ENCODE results near the gene FGB. TPM values are rescaled to one million over a fixed set of nuclear protein-coding genes. Genes with fewer than 3 reads are reported as not detected.

The FGB gene
- polyA plus RNA-seq (2013, experiment 1 of 4) = 1.2 TPM
- 0.44 TPM for polyA plus RNA-seq (2013, experiment 2 of 4)
- 1.7 TPM for polyA plus RNA-seq (2013, experiment 3 of 4)
- 1.9 TPM for polyA plus RNA-seq (2013, experiment 4 of 4)

DNA sequence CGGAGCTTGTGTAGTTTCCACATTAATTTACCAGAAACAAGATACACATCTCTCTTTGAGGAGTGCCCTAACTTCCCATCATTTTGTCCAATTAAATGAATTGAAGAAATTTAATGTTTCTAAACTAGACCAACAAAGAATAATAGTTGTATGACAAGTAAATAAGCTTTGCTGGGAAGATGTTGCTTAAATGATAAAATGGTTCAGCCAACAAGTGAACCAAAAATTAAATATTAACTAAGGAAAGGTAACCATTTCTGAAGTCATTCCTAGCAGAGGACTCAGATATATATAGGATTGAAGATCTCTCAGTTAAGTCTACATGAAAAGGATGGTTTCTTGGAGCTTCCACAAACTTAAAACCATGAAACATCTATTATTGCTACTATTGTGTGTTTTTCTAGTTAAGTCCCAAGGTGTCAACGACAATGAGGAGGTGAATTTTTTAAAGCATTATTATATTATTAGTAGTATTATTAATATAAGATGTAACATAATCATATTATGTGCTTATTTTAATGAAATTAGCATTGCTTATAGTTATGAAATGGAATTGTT lies at the start of gene FGB:
Gene FGB, plus strand, starts transcription at position 315 of the 558 bp plus-strand sequence. Its CDS starts 8 bp downstream, at position 323.
- Histone ChIP-seq H3K36me3 (ENCODE audit: control insufficient read depth, insufficient read depth, low read length) (no peaks in the 10 kb centered on the region), H3K27me3 (ENCODE audit: control insufficient read depth, insufficient read depth, low read length, poor library complexity, severe bottlenecking) (no peaks in the 10 kb centered on the region), H3K27ac (ENCODE audit: insufficient read depth, low read depth, low read length, poor library complexity, severe bottlenecking) (no peak within 1 kb of the TSS), H3K4me1 (ENCODE audit: control insufficient read depth, insufficient read depth, low read length) (no peaks in the 10 kb centered on the region), H3K9me3 (ENCODE audit: control insufficient read depth, low read length) (no peaks in the 10 kb centered on the region), H3K4me3 (ENCODE audit: insufficient read depth, low read depth, low read length) (no peak within 1 kb of the TSS)
- WGBS, 2 experiments = 100% methylated on average over 1 of the region's 2 CpGs; no CpG with 5 or more reads in 1 of the 2 experiments

DNA sequence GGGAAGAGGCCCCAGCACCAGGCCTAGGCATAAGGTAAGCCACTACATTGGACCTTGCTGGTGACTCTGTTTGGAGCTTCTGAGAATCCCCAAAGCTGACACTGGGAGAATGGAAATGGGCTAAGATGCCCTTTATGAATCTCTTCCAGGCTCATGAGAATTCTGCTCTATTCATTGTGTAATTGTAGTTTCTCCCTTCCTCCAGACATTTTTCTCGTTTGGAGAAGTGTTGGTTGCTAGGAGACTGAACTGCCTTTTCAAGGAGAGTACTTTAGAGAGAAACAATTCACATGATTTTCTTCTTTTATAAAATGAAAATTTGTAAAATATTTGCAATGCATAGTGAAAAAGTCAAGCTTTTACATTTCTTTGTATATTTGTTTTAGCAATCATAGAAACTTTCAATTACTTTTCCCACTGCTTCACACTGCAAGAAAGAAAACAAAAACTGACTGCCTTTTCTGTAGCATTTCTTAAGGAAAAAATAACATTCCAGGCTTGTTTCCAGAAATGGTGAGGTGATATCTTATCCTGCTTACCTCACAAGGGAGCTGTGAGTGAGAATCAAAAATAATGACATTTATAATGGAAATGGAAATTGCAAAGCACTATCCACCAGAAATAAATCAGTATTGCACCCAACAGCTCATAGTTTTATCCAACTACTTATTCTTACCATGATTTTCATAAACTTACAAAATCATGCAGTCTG lies 46.3 kb upstream of the FGB start:
- Histone ChIP-seq H3K27me3 (ENCODE audit: control insufficient read depth, insufficient read depth, low read length, poor library complexity, severe bottlenecking) (no peaks in the 10 kb centered on the region), H3K4me3 (ENCODE audit: insufficient read depth, low read depth, low read length) (no peak overlapping the region), H3K27ac (ENCODE audit: insufficient read depth, low read depth, low read length, poor library complexity, severe bottlenecking) (no peak overlapping the region), H3K36me3 (ENCODE audit: control insufficient read depth, insufficient read depth, low read length) (no peaks in the 10 kb centered on the region), H3K9me3 (ENCODE audit: control insufficient read depth, low read length) (no peaks in the 10 kb centered on the region), H3K4me1 (ENCODE audit: control insufficient read depth, insufficient read depth, low read length) (peaks cover 19% of the 10 kb centered on the region)
- 50% methylated on average over 1 of the region's 1 CpG; no CpG with 5 or more reads in 1 of the 2 experiments for WGBS, 2 experiments

DNA sequence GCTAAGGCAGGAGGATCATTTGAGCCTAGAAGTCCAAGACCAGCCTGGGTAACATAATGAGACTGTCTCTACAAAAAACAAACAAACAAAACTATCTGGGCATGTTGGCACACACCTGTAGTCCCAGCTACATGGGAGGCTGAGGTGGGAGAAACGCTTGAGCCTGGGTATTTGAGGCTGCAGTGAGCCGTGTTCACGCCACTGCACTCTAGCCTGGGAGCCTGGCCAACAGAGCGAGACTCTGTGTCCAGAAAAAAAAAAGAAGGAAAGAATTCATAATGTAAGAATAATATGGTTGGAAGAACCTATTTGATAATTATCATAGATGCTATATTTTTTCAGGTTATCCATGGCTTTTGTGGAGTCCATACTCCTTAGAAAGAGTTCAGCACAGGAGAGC lies 45.2 kb upstream of the FGB start:
- H3K9me3 ChIP-seq (ENCODE audit: control insufficient read depth, low read length) = no peaks in the 10 kb centered on the region
- WGBS, 2 experiments = 93 to 98% methylated on average over 4 of the region's 4 CpGs
- no peaks in the 10 kb centered on the region for H3K36me3 ChIP-seq (ENCODE audit: control insufficient read depth, insufficient read depth, low read length)
- H3K27me3 ChIP-seq (ENCODE audit: control insufficient read depth, insufficient read depth, low read length, poor library complexity, severe bottlenecking) = no peaks in the 10 kb centered on the region
- H3K27ac ChIP-seq (ENCODE audit: insufficient read depth, low read depth, low read length, poor library complexity, severe bottlenecking) = no peak overlapping the region
- peaks cover 19% of the 10 kb centered on the region for H3K4me1 ChIP-seq (ENCODE audit: control insufficient read depth, insufficient read depth, low read length)
- H3K4me3 ChIP-seq (ENCODE audit: insufficient read depth, low read depth, low read length) = no peak overlapping the region

DNA sequence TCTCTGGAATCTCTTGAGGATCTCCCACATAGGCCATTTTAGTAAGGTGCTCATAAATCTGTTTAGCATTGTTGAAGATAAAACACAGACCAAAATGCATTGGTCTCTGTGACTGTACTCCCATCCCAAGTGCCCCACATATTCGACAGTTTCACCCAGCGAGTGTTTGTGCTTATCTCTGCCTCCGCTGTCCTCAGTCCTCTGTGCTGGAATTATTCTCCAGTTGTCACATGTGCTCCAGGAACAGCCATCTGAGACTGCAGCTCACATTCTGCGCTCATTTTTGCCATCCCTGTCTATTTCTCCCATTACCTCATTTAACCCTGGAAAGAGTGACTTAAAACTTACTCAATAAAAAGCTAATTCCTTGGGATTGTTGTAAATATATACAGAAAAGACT lies 43.6 kb upstream of the FGB start:
- WGBS, 2 experiments = 93 to 94% methylated on average over 4 of the region's 4 CpGs
- H3K27me3 ChIP-seq (ENCODE audit: control insufficient read depth, insufficient read depth, low read length, poor library complexity, severe bottlenecking) = no peaks in the 10 kb centered on the region
- H3K27ac ChIP-seq (ENCODE audit: insufficient read depth, low read depth, low read length, poor library complexity, severe bottlenecking) = no peak overlapping the region
- H3K36me3 ChIP-seq (ENCODE audit: control insufficient read depth, insufficient read depth, low read length) = no peaks in the 10 kb centered on the region
- peaks cover 19% of the 10 kb centered on the region for H3K4me1 ChIP-seq (ENCODE audit: control insufficient read depth, insufficient read depth, low read length)
- H3K9me3 ChIP-seq (ENCODE audit: control insufficient read depth, low read length) = no peaks in the 10 kb centered on the region
- no peak overlapping the region for H3K4me3 ChIP-seq (ENCODE audit: insufficient read depth, low read depth, low read length)

DNA sequence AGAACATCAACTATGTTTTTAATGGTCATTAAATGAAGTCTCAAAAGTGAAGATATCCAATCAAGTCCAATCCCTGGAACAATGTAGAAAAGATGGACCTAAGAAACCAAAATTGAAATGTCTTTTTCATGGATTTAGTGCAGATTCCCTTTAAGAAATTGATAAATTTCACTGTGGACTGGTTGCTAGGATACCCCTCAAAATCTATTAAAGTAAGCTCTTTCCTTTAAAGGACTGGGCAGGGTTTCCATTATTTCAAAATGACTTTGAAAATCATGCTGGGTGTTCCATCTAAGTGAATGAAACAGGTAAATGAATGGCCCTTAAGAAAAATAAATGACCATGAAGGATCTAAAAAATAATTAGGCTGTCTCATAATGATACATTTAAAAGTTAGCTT lies 41.2 kb upstream of the FGB start:
- no peaks in the 10 kb centered on the region for H3K9me3 ChIP-seq (ENCODE audit: control insufficient read depth, low read length)
- no peaks in the 10 kb centered on the region for H3K36me3 ChIP-seq (ENCODE audit: control insufficient read depth, insufficient read depth, low read length)
- H3K4me1 ChIP-seq (ENCODE audit: control insufficient read depth, insufficient read depth, low read length) = peaks cover 8% of the 10 kb centered on the region
- H3K4me3 ChIP-seq (ENCODE audit: insufficient read depth, low read depth, low read length) = no peak overlapping the region
- H3K27me3 ChIP-seq (ENCODE audit: control insufficient read depth, insufficient read depth, low read length, poor library complexity, severe bottlenecking) = no peaks in the 10 kb centered on the region
- no peak overlapping the region for H3K27ac ChIP-seq (ENCODE audit: insufficient read depth, low read depth, low read length, poor library complexity, severe bottlenecking)

DNA sequence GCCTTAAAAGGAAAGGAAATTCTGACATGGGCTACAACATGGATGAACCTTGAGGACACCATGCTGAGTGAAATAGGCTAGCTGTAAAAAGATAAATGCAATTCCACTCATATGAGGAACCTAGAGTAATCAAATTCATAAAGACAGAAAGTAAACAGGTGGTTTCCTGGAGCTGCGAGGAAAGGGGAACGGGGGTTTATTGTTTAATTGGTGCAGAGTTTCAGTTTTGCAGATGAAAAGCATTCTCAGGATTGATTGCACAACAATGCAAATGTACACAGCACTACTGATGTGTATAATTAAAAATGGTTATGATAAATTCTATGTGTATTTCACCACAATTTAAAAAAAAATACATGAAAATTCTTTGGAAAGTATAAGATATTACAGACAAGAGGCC lies 36.7 kb upstream of the FGB start:
- Histone ChIP-seq H3K9me3 (ENCODE audit: control insufficient read depth, low read length) (no peaks in the 10 kb centered on the region), H3K36me3 (ENCODE audit: control insufficient read depth, insufficient read depth, low read length) (no peaks in the 10 kb centered on the region), H3K27me3 (ENCODE audit: control insufficient read depth, insufficient read depth, low read length, poor library complexity, severe bottlenecking) (no peaks in the 10 kb centered on the region), H3K4me3 (ENCODE audit: insufficient read depth, low read depth, low read length) (no peak overlapping the region), H3K27ac (ENCODE audit: insufficient read depth, low read depth, low read length, poor library complexity, severe bottlenecking) (no peak overlapping the region), H3K4me1 (ENCODE audit: control insufficient read depth, insufficient read depth, low read length) (no peaks in the 10 kb centered on the region)
- 68 to 85% methylated on average over 2 of the region's 2 CpGs for WGBS, 2 experiments

DNA sequence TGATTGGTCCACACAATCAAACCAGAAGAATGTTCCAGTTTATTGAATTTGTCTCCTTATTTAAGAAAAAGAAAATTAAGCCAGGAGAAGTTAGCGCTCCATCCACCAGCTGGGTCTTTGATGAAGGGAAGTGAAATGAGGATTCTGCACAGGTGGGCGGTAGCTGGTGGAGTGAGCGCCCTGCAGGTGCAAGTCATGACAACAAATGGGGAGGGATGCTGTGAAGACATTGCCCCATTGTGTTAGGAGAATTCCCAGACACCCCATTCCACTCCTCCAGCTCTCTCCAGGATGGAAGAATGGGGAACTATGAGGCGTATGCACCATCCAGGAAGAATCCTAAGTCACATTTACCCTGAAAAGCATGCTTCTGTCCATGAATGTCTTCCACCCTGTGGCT lies 35.5 kb upstream of the FGB start:
- H3K9me3 ChIP-seq (ENCODE audit: control insufficient read depth, low read length) = no peaks in the 10 kb centered on the region
- WGBS, 2 experiments = 87 to 94% methylated on average over 4 of the region's 4 CpGs
- no peaks in the 10 kb centered on the region for H3K27me3 ChIP-seq (ENCODE audit: control insufficient read depth, insufficient read depth, low read length, poor library complexity, severe bottlenecking)
- no peaks in the 10 kb centered on the region for H3K36me3 ChIP-seq (ENCODE audit: control insufficient read depth, insufficient read depth, low read length)
- H3K27ac ChIP-seq (ENCODE audit: insufficient read depth, low read depth, low read length, poor library complexity, severe bottlenecking) = no peak overlapping the region
- H3K4me1 ChIP-seq (ENCODE audit: control insufficient read depth, insufficient read depth, low read length) = no peaks in the 10 kb centered on the region
- H3K4me3 ChIP-seq (ENCODE audit: insufficient read depth, low read depth, low read length) = no peak overlapping the region

DNA sequence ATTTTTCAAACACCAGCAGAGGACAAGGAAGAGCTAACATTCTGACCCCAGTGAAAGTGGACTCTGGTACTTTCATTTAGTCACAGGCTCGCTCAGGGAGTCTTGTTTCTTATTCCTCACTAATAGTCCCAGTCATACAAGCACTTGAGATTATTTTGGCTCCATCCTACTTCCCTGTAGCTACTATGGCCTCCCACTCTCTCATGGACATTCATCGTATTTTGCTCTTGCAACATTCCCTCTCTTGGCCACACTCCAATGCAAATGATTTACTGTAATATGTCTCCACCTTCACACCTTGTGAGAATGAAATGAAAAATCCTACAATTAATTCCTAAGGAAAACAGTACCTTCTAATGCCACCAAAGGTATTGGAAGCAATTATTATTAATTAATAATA lies 33.9 kb upstream of the FGB start:
- Histone ChIP-seq H3K27ac (ENCODE audit: insufficient read depth, low read depth, low read length, poor library complexity, severe bottlenecking) (no peak overlapping the region), H3K9me3 (ENCODE audit: control insufficient read depth, low read length) (no peaks in the 10 kb centered on the region), H3K27me3 (ENCODE audit: control insufficient read depth, insufficient read depth, low read length, poor library complexity, severe bottlenecking) (no peaks in the 10 kb centered on the region), H3K4me3 (ENCODE audit: insufficient read depth, low read depth, low read length) (no peak overlapping the region), H3K4me1 (ENCODE audit: control insufficient read depth, insufficient read depth, low read length) (no peaks in the 10 kb centered on the region), H3K36me3 (ENCODE audit: control insufficient read depth, insufficient read depth, low read length) (no peaks in the 10 kb centered on the region)
- WGBS, 2 experiments = 95% methylated on average over 2 of the region's 2 CpGs

DNA sequence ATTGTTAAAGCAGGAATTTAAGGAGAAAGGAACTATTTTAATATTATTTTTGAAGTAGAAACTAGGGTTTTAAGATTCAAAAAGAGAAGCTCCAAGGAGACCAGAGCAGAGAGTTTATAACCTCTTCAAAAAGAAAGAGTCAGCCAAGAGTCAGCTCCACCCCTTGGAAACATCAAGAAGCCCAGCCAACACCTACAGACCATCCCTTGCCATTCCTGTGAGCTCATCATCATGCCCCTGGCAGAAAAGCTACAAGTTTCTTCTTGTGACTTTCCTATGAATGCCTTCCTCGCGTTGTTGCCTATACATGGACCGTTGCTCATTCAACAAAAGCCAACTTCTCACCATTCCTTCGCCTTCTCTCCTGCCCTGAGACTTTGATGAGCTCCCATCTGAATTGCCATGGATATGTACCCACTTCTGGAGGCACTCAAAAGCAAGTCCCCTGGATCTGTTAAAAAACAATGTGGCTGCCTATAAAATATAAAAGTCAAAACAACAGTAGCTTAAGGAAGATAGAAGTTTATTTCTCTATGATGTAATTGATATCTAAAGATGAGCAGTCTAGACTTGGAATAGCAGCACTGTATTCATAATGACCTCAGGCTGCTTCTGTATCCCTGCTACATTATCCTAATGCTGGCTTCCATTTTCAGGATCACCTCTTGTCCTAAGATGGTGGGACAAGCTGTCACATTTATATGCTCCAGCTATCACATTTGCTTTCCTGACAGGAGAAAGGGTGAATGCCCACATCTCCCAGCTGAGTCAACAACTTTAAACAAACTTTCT lies 32.9 kb upstream of the FGB start:
- no peak overlapping the region for H3K4me3 ChIP-seq (ENCODE audit: insufficient read depth, low read depth, low read length)
- H3K4me1 ChIP-seq (ENCODE audit: control insufficient read depth, insufficient read depth, low read length) = no peaks in the 10 kb centered on the region
- no peaks in the 10 kb centered on the region for H3K27me3 ChIP-seq (ENCODE audit: control insufficient read depth, insufficient read depth, low read length, poor library complexity, severe bottlenecking)
- H3K27ac ChIP-seq (ENCODE audit: insufficient read depth, low read depth, low read length, poor library complexity, severe bottlenecking) = no peak overlapping the region
- WGBS, 2 experiments = 90 to 95% methylated on average over 4 of the region's 4 CpGs
- H3K36me3 ChIP-seq (ENCODE audit: control insufficient read depth, insufficient read depth, low read length) = no peaks in the 10 kb centered on the region
- no peaks in the 10 kb centered on the region for H3K9me3 ChIP-seq (ENCODE audit: control insufficient read depth, low read length)

DNA sequence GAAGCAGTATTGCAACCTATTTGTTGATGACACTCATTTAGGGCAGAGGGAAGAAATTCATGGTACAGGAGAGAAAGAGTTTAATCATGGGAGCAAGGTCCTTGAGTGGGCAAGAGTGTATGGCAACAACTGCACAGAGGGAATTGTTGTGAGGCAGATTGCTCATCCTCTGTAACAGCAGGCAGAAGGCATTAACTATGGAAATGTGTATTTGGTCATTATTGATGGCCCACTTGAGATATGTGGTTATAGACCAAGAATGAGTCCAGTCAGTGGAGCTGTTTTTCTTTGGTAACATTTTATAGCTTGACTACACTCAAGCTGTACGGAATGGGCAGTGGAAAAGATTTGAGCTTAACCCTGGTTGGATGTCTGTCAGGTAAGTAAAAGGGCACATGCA lies 28.5 kb upstream of the FGB start:
- Histone ChIP-seq H3K4me1 (ENCODE audit: control insufficient read depth, insufficient read depth, low read length) (no peaks in the 10 kb centered on the region), H3K27ac (ENCODE audit: insufficient read depth, low read depth, low read length, poor library complexity, severe bottlenecking) (no peak overlapping the region), H3K27me3 (ENCODE audit: control insufficient read depth, insufficient read depth, low read length, poor library complexity, severe bottlenecking) (no peaks in the 10 kb centered on the region), H3K9me3 (ENCODE audit: control insufficient read depth, low read length) (no peaks in the 10 kb centered on the region), H3K4me3 (ENCODE audit: insufficient read depth, low read depth, low read length) (no peak overlapping the region), H3K36me3 (ENCODE audit: control insufficient read depth, insufficient read depth, low read length) (peaks cover 11% of the 10 kb centered on the region)
- 90 to 92% methylated on average over 1 of the region's 1 CpG for WGBS, 2 experiments
